Esophagus squamous epithelium (tissue), 5 donors: ENCODE measurements around the gene BUD31. TPM values are rescaled to one million over a fixed set of nuclear protein-coding genes. Genes with fewer than 3 reads are reported as not detected.

Experiments
- DNase-seq: peaks from one replicate; lab custom pipeline; 2025; lab: John Stamatoyannopoulos, UW
- H3K27ac ChIP-seq, 4 donors: fragments of 200-600 bp; sonication (generic); one replicate each; pipeline ENCODE4 v1.5.1; 2016 to 2019; ENCODE audit warnings: mild to moderate bottlenecking in 1 of 4
- H3K27me3 ChIP-seq, 4 donors: fragments of 200-600 bp; sonication (generic); 1 replicate in 3 of 4; 2 replicates in 1 of 4; pipeline versions ENCODE4 v1.5.1 to v1.6.0; 2017 to 2021; ENCODE audit warnings: antibody characterized with exemption in 1 of 4
- H3K36me3 ChIP-seq, 3 donors: fragments of 200-600 bp; sonication (generic); one replicate each; pipeline ENCODE4 v1.5.1; 2016 to 2019
- H3K4me1 ChIP-seq, 3 donors: fragments of 200-600 bp; sonication (generic); one replicate each; pipeline ENCODE4 v1.5.1; 2017 to 2019
- H3K4me3 ChIP-seq, 4 donors: fragments of 200-600 bp; sonication (generic); 1 replicate in 3 of 4; 2 replicates in 1 of 4; pipeline ENCODE4 v1.5.1; 2016 to 2019; ENCODE audit warnings: mild to moderate bottlenecking in 2 of 4, moderate library complexity in 1 of 4
- H3K9me3 ChIP-seq, 3 donors: fragments of 200-600 bp; sonication (generic); one replicate each; pipeline ENCODE4 v1.5.1; 2016 to 2019
- POLR2A ChIP-seq, 4 donors: fragments of 450-650 bp; IDR thresholded peaks; one replicate each; pipeline ENCODE4 v1.6.1; 2017; ENCODE audit warnings: antibody characterized with exemption in 4 of 4, mild to moderate bottlenecking in 4 of 4, moderate library complexity in 3 of 4
- WGBS, 2 donors: methylation state at CpG; one replicate each; pipeline ENCODE4 v1.1.5; 2018; 5-methylcytosine and 5-hydroxymethylcytosine counted together
- intact Hi-C: fragments of 100-400 bp; cut with DNase I; formaldehyde crosslinking; loops from one replicate; pipeline ENCODE4 v1.15.0; 2022
- total RNA-seq, 4 donors: library from RNA; depleted of rRNA; stranded (reverse); fragments of >200 nt; gene quantifications; one replicate each; pipeline ENCODE4 v1.1.0, GENCODE V29; 2016
- TF ChIP-seq, protein P1 (sequence below), 6 experiments: fragments of 450-650 bp in 4 of 6; fragments of 200-600 bp in 2 of 6; sonication (generic) in 2 of 6; IDR thresholded peaks; one replicate each; pipeline ENCODE4 v1.5.1; 2016 to 2019; ENCODE audit warnings: antibody characterized with exemption in 6 of 6, mild to moderate bottlenecking in 4 of 6, moderate library complexity in 4 of 6
- donor health status: DM: yes; HTN: yes; CAD: no.

The BUD31 gene
- total RNA-seq, 4 donors from 2014 or later: 46.9 to 59.1 (median 55.9) TPM

GRCh38 chr7:99399597-99399996 is 9.2 kb upstream of the BUD31 start:
- DNase-seq: no peak
- Histone ChIP-seq H3K9me3 (no peaks in the 10 kb centered on the region), H3K4me3 (no peak overlapping the region), H3K4me1 (peaks cover 0 to 6% (median 0%) of the 10 kb centered on the region in 3 donors), H3K36me3 (peaks cover 32 to 100% (median 53%) of the 10 kb centered on the region in 3 donors), H3K27me3 (no peaks in the 10 kb centered on the region), H3K27ac (no peak overlapping the region)
- 64 to 80% methylated on average over 1 to 4 of the region's 6 CpGs for WGBS, 2 donors
- intact Hi-C loops: no loop called here
- TF ChIP-seq, protein P1, sequence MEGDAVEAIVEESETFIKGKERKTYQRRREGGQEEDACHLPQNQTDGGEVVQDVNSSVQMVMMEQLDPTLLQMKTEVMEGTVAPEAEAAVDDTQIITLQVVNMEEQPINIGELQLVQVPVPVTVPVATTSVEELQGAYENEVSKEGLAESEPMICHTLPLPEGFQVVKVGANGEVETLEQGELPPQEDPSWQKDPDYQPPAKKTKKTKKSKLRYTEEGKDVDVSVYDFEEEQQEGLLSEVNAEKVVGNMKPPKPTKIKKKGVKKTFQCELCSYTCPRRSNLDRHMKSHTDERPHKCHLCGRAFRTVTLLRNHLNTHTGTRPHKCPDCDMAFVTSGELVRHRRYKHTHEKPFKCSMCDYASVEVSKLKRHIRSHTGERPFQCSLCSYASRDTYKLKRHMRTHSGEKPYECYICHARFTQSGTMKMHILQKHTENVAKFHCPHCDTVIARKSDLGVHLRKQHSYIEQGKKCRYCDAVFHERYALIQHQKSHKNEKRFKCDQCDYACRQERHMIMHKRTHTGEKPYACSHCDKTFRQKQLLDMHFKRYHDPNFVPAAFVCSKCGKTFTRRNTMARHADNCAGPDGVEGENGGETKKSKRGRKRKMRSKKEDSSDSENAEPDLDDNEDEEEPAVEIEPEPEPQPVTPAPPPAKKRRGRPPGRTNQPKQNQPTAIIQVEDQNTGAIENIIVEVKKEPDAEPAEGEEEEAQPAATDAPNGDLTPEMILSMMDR (IDR thresholded peaks at IDR 0.05): no peak
- no peak for TF ChIP-seq POLR2A (IDR thresholded peaks at IDR 0.05)

- 98% methylated on average over 3 of the region's 3 CpGs for WGBS, 2 donors
- DNase-seq: no peak
- H3K27me3 ChIP-seq: no peaks in the 10 kb centered on the region
- intact Hi-C loops: no loop called here
- no peak overlapping the region for H3K4me3 ChIP-seq
- no peak for TF ChIP-seq POLR2A (IDR thresholded peaks at IDR 0.05)
- TF ChIP-seq, protein P1 (IDR thresholded peaks at IDR 0.05): no peak
- H3K4me1 ChIP-seq: peaks cover 16 to 38% (median 17%) of the 10 kb centered on the region in 3 donors
- H3K9me3 ChIP-seq: no peaks in the 10 kb centered on the region
- no peak overlapping the region for H3K27ac ChIP-seq
- H3K36me3 ChIP-seq: peaks cover 25 to 79% (median 37%) of the 10 kb centered on the region in 3 donors
These were observed 5.9 kb upstream of the BUD31 start for GRCh38 chr7:99402854-99403253.

DNA sequence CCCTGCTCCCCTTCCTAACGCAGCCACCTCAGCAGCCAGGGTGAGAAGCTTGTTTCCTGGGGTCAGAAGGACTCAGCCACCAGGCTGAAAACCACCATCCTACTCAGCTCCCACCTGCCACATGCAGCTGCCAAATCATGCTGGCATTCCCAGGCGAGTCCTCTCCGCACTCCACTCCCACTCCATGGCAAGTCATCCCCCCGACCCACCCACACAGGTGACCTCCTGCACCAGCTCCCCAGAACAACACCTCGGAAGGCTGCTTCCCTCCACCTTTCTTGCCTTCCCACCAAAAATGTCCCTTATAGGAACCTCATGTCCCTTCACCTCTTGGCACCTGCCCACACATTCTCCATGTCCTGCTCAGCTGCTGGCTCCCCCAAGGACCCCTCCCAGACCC is 5.0 kb upstream of the BUD31 start:
- WGBS, 2 donors: 88 to 96% methylated on average over 5 of the region's 5 CpGs
- intact Hi-C loops: no loop called here
- H3K4me1 ChIP-seq: peaks cover 17 to 39% (median 17%) of the 10 kb centered on the region in 3 donors
- DNase-seq: no peak
- H3K36me3 ChIP-seq: peaks cover 21 to 70% (median 33%) of the 10 kb centered on the region in 3 donors
- TF ChIP-seq POLR2A (IDR thresholded peaks at IDR 0.05): no peak
- TF ChIP-seq, protein P1 (IDR thresholded peaks at IDR 0.05): no peak
- H3K9me3 ChIP-seq: no peaks in the 10 kb centered on the region
- H3K27ac ChIP-seq: no peak overlapping the region
- H3K4me3 ChIP-seq: no peak overlapping the region
- no peaks in the 10 kb centered on the region for H3K27me3 ChIP-seq

DNA sequence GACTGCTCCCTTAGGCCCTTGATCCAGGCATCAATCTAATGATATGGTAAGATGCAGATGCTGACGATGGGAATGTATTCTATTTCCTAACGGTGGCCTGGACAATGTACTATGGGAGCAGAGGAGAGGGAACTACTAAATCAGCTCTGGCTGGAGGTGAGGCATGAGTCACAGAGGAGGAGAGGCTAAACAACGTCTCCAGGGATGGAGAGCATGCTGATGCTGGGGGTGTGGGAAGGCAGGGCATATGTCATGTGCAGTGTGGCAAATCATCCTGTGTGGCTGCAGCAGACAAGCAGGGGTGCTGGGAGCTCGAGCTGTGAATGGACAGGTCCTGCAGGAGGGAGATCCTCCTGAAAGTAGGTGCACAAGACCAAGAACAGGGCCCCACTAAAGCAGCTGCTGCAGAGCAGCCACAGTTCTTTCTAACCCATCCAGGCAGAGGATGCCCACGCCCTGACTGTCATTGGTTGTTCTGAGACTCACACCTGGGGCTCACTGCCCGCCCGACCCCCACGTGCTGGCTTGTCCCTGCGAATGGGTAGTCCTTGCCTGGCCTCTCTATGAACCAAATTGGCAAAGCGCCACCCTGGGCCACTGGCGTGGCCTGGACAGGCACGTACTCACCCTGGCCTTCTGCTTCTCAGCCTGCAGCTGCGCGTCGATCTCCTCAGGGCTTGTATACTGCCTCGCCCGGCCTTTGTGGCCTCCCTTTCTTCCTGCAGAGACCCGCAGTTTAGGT is 4.4 kb upstream of the BUD31 start:
- WGBS, 2 donors: 38 to 69% methylated on average over 3 to 18 of the region's 18 CpGs
- Histone ChIP-seq H3K36me3 (peaks cover 14 to 63% (median 28%) of the 10 kb centered on the region in 3 donors), H3K27me3 (no peaks in the 10 kb centered on the region), H3K4me1 (peaks cover 17 to 41% (median 17%) of the 10 kb centered on the region in 3 donors), H3K27ac (no peak overlapping the region), H3K4me3 (no peak overlapping the region), H3K9me3 (no peaks in the 10 kb centered on the region)
- no peak for TF ChIP-seq POLR2A (IDR thresholded peaks at IDR 0.05)
- TF ChIP-seq, protein P1 (IDR thresholded peaks at IDR 0.05): no peak
- intact Hi-C loops: no loop called here
- DNase-seq: no peak

GRCh38 chr7:99404977-99405320 is 3.8 kb upstream of the BUD31 start:
- Histone ChIP-seq H3K9me3 (no peaks in the 10 kb centered on the region), H3K36me3 (peaks cover 9 to 58% (median 23%) of the 10 kb centered on the region in 3 donors)
- 82 to 89% methylated on average over 8 of the region's 10 CpGs for WGBS, 2 donors

More at GRCh38 chr7:99404977-99405320, 3.8 kb upstream of the BUD31 start:
- no peak overlapping the region for H3K27ac ChIP-seq
- TF ChIP-seq, protein P1 (IDR thresholded peaks at IDR 0.05): no peak
- TF ChIP-seq POLR2A (IDR thresholded peaks at IDR 0.05): no peak
- DNase-seq: no peak
- no peaks in the 10 kb centered on the region for H3K27me3 ChIP-seq
- intact Hi-C loops: no loop called here
- no peak overlapping the region for H3K4me3 ChIP-seq
- peaks cover 19 to 46% (median 20%) of the 10 kb centered on the region in 3 donors for H3K4me1 ChIP-seq
